ENCODE results near the gene MAPKAP1.

The MAPKAP1 gene

DNA sequence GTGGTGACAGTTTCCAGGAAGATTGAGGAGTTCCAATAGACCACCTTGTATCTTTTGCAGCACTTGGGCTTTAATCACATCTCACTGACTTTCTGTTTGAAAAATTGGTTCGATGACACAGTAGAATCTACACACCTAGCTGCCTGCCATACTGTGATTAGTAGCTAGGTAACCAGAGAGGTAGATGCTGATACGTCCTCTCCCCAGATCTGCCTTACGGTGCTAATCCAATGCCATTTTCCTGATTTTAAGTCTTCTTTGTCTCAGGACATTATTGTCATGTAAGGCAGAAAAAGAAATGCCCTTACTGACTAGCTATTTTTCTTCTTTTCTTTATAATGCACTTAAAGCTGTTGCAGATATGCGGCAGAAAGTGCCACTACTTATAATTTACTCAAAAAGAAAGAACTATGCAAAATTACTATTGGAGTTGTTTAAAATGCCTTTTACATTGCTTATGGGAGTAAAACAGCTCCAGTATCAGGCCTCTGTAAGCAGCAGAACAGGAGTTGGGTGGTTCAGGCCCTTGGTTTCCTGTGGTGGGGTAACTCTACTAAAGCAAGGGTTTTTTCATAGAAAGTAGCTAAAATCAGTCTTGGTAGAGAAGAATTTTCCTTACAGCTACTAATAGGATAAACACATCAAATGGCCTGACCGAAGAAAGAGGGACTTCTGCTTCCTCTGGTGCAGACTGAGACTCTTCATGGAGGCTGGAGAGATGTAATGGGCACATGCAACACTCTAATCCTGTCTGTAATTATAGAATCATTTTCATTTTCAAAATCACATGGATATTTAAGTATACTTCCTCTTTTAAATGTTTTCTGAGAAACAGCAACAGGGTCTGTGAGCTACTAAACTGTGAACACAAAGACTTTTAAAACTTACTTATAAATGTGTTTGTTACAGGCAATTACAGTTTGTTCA lies 177.2 kb downstream of the MAPKAP1 start:
- Mint-ChIP-seq H3K4me1 (ENCODE audit: low read depth in 2 of 2) (peaks cover 7 to 18% of the 10 kb centered on the region in 2 donors), H3K27me3 (no peaks in the 10 kb centered on the region), H3K4me3 (no peak overlapping the region), H3K27ac (peak overlapping the region; percentile 5 to 6), H3K9me3 (no peaks in the 10 kb centered on the region), H3K36me3 (ENCODE audit: insufficient read depth) (no peaks in the 10 kb centered on the region)
- ATAC-seq (replicated peaks) = no peak
- DNase-seq = no peak

- no peaks in the 10 kb centered on the region for H3K27me3 Mint-ChIP-seq
- peak overlapping the region in 1 of 2 donors; percentile 5 for H3K27ac Mint-ChIP-seq
- peaks cover 10 to 18% of the 10 kb centered on the region in 2 donors for H3K4me1 Mint-ChIP-seq (ENCODE audit: low read depth in 2 of 2)
- H3K9me3 Mint-ChIP-seq = no peaks in the 10 kb centered on the region
- ATAC-seq (replicated peaks) (no peak), DNase-seq (no peak)
- no peaks in the 10 kb centered on the region for H3K36me3 Mint-ChIP-seq (ENCODE audit: insufficient read depth)
- no peak overlapping the region for H3K4me3 Mint-ChIP-seq
Measured at GRCh38 chr9:125529107-125529506, 177.9 kb downstream of the MAPKAP1 start.

DNA sequence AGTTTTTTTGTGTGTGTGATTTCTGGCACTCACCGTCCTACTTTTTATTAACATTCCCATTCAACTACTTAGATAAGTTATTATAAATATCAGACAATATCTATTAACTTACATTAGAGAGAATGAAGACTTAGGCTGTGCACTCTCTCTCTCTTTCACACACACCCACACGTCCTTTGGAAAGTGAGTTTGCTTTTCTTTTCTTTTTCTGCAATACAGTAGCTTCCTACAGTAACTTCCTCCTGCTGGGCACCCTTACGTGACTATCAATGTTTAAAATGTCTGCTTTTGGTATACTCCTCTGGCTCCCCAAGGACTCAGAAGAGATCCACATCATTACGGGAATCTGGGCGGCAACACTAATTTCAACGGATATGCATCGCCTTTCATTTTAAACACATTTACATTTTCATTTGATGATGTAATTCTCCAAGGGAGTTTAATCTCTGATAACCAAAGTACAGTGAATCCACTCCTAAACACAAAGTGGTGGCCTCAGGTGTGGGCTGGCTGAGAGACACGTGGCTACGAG lies 179.5 kb downstream of the MAPKAP1 start:
- Mint-ChIP-seq H3K4me1 (ENCODE audit: low read depth in 2 of 2) (peaks cover 20 to 30% of the 10 kb centered on the region in 2 donors), H3K27ac (no peak overlapping the region), H3K9me3 (no peaks in the 10 kb centered on the region), H3K27me3 (no peaks in the 10 kb centered on the region), H3K4me3 (no peak overlapping the region), H3K36me3 (ENCODE audit: insufficient read depth) (no peaks in the 10 kb centered on the region)
- ATAC-seq (replicated peaks) = no peak
- DNase-seq = no peak

GRCh38 chr9:125525921-125526631 lies 180.9 kb downstream of the MAPKAP1 start:
- Mint-ChIP-seq H3K4me3 (no peak overlapping the region), H3K27me3 (no peaks in the 10 kb centered on the region), H3K9me3 (no peaks in the 10 kb centered on the region), H3K36me3 (ENCODE audit: insufficient read depth) (no peaks in the 10 kb centered on the region), H3K4me1 (ENCODE audit: low read depth in 2 of 2) (peaks cover 28 to 37% of the 10 kb centered on the region in 2 donors), H3K27ac (no peak overlapping the region)
- ATAC-seq (replicated peaks) (no peak), DNase-seq (no peak)

DNA sequence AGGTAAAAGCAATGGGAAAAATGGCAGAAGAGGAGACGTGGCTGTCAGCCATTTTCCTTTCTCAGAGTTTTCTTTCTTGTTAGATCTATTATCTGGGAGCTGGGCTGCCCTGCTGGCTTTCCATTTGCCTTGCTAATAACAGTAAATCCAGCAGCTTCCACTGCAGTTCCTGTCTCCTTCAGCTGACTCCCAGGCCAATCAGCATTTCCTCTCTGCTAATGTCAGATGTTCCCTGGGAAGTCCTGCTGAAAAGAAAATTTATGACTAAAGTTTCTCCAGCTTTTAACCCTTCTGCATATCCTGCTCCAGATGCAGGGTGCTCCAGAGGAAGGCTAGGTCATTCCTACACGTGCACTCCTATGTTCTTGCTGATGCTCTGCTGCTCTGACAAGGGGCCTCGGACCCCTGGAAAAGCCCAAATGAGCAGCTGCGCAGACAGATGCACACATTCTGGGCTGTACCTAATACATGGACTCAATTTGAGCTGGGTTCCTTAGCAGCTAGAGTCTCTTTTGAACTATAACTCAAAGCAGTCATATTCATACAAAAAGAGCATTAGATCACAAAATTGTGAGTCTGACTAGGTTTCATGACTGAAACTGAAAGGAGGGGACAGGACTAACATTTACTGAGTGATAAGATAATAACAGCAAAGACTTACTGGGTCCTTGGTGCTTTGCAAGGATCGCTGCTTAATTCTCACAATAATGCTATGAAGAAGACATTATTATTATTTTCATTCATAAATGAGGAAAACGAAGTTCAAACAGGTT lies 182.2 kb downstream of the MAPKAP1 start:
- ATAC-seq (replicated peaks) (no peak), DNase-seq (no peak)
- H3K36me3 Mint-ChIP-seq (ENCODE audit: insufficient read depth) = peaks cover 3% of the 10 kb centered on the region
- no peaks in the 10 kb centered on the region for H3K9me3 Mint-ChIP-seq
- H3K4me3 Mint-ChIP-seq = no peak overlapping the region
- H3K4me1 Mint-ChIP-seq (ENCODE audit: low read depth in 2 of 2) = peaks cover 25 to 26% of the 10 kb centered on the region in 2 donors
- H3K27me3 Mint-ChIP-seq = no peaks in the 10 kb centered on the region
- no peak overlapping the region for H3K27ac Mint-ChIP-seq

DNA sequence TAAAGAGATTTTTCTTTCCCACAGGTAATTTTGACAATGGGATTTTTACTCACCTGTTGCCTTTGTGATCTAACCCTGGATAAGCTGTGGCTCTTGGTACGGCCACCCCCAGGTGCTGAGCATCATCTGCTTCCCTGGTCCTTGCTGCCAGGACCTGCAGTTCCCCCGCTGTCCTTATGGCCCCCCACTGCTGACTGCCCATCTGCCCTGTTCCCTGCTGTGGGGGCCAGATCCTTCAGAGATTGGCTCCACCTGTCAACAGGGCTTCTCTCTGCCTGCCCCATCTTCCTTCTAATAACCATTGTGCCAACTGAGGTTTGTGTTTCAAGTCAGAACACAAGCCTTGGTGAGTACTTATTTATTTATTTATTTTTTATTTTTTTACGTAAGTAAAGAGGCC lies 183.3 kb downstream of the MAPKAP1 start:
- Mint-ChIP-seq H3K9me3 (no peaks in the 10 kb centered on the region), H3K4me1 (ENCODE audit: low read depth in 2 of 2) (peaks cover 25 to 26% of the 10 kb centered on the region in 2 donors), H3K27ac (peak overlapping the region; percentile 19 to 52), H3K27me3 (no peaks in the 10 kb centered on the region), H3K36me3 (ENCODE audit: insufficient read depth) (peaks cover 3% of the 10 kb centered on the region), H3K4me3 (no peak overlapping the region)
- DNase-seq = no peak
- no peak for ATAC-seq (replicated peaks)

DNA sequence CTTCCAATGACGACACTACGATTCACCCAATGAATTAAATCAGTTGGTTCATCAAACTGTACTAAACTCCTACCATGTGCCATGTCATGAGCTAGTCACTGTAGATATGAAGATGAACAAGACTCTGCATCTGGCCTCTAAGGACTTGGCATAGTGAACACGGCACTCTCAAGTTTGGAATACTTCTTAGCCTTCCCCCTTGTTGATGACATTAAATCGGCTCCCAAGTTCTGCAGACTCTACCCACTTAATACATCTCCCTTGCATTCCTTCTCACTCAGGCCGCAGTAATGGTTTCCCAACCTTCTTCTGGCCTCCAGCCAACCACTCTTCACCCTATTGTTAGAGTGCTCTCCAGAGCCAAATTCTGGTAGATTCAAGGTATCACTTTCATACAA lies 184.7 kb downstream of the MAPKAP1 start:
- peak overlapping the region in 1 of 2 donors; percentile 46 for H3K4me3 Mint-ChIP-seq
- H3K9me3 Mint-ChIP-seq = no peaks in the 10 kb centered on the region

DNA sequence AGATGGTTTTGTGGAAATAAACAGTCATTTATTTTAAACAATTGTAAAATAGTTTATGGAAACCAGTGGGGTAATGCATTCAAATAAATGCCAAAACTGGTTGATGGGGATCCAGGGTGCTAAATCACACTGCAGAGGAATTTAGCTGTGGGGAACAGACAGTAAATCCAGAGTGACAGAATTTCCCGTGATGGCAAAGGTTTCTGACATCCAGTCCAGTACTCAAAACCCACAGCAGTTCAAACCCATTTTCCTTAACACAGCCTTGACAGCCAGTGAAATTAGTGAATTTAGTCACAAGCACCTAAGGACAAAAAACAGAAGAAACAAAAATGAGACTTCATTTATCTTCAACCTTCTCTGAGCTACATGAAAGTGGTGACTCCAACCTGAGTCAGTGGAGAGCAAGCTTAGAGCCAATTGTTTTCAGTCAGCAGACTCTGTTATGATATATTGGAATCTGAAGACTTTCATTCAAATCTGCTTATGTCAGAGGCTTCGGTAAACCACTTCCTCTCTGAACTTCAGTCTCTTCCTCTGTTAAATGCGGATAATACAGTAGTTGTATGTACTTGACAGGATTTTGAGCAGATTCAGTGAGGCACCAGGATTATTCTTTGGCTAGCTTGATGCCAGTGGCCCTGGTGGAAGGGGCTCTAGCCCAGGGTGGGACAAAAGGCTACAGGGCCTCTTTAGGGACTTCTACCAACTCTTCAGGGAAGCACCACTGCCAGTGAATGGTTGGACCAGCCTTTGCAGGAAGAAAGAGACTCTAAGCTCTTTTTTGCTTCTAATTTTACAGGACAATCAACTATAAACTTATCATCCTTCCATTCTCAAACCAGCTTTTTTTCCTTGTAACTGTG lies 185.3 kb downstream of the MAPKAP1 start:
- peaks cover 25 to 30% of the 10 kb centered on the region in 2 donors for H3K4me1 Mint-ChIP-seq (ENCODE audit: low read depth in 2 of 2)
- peak; percentile 92 for ATAC-seq (replicated peaks)

More for the DNA sequence above, 184.7 kb downstream of the MAPKAP1 start:
- H3K27ac Mint-ChIP-seq = peak overlapping the region; percentile 39 to 52
- no peak for ATAC-seq (replicated peaks)
- H3K27me3 Mint-ChIP-seq = no peaks in the 10 kb centered on the region
- no peak for DNase-seq
- peaks cover 25 to 30% of the 10 kb centered on the region in 2 donors for H3K4me1 Mint-ChIP-seq (ENCODE audit: low read depth in 2 of 2)
- H3K36me3 Mint-ChIP-seq (ENCODE audit: insufficient read depth) = peaks cover 5% of the 10 kb centered on the region

GRCh38 chr9:125519734-125520133 lies 187.3 kb downstream of the MAPKAP1 start:
- peaks cover 26 to 41% of the 10 kb centered on the region in 2 donors for H3K4me1 Mint-ChIP-seq (ENCODE audit: low read depth in 2 of 2)
- H3K9me3 Mint-ChIP-seq = no peaks in the 10 kb centered on the region
- H3K27me3 Mint-ChIP-seq = no peaks in the 10 kb centered on the region
- no peak overlapping the region for H3K27ac Mint-ChIP-seq
- no peak for ATAC-seq (replicated peaks)
- DNase-seq = no peak
- H3K36me3 Mint-ChIP-seq (ENCODE audit: insufficient read depth) = peaks cover 5% of the 10 kb centered on the region
- no peak overlapping the region for H3K4me3 Mint-ChIP-seq

More for the DNA sequence above, 185.3 kb downstream of the MAPKAP1 start:
- no peaks in the 10 kb centered on the region for H3K9me3 Mint-ChIP-seq
- DNase-seq = no peak
- H3K4me3 Mint-ChIP-seq = peak overlapping the region; percentile 35 to 46
- no peaks in the 10 kb centered on the region for H3K27me3 Mint-ChIP-seq
- peak overlapping the region; percentile 39 to 52 for H3K27ac Mint-ChIP-seq
- peaks cover 5% of the 10 kb centered on the region for H3K36me3 Mint-ChIP-seq (ENCODE audit: insufficient read depth)

DNA sequence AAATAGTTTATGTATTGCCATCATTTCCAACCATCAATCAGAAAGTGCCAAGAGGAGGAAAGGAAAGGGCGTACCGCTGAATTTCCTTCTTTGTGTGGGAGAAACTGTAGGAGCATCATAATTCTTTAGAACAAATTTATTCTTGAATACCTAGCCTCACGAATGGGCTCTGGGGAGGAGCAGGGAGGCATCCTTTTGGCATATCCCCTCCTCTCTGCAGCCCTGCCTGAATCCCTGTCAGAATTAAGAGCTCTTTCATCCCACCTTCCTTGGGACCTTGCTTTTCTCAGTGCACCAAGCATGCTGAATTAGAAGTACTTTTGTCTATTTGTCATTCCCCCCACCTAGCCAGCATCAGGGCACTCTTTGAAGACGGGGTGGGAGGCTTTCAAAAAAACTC lies 189.4 kb downstream of the MAPKAP1 start:
- peaks cover 5% of the 10 kb centered on the region for H3K36me3 Mint-ChIP-seq (ENCODE audit: insufficient read depth)
- H3K4me1 Mint-ChIP-seq (ENCODE audit: low read depth in 2 of 2) = peaks cover 26 to 42% of the 10 kb centered on the region in 2 donors
- DNase-seq = no peak
- H3K27me3 Mint-ChIP-seq = no peaks in the 10 kb centered on the region
- no peak for ATAC-seq (replicated peaks)
- no peak overlapping the region for H3K4me3 Mint-ChIP-seq
- no peaks in the 10 kb centered on the region for H3K9me3 Mint-ChIP-seq
- no peak overlapping the region for H3K27ac Mint-ChIP-seq

- H3K4me1 Mint-ChIP-seq (ENCODE audit: low read depth in 2 of 2) = peaks cover 15 to 31% of the 10 kb centered on the region in 2 donors
- ATAC-seq (replicated peaks) (no peak), DNase-seq (no peak)
- H3K4me3 Mint-ChIP-seq = no peak overlapping the region
- peaks cover 5% of the 10 kb centered on the region for H3K36me3 Mint-ChIP-seq (ENCODE audit: insufficient read depth)
- peak overlapping the region in 1 of 2 donors; percentile 63 for H3K27ac Mint-ChIP-seq
- no peaks in the 10 kb centered on the region for H3K27me3 Mint-ChIP-seq
- H3K9me3 Mint-ChIP-seq = no peaks in the 10 kb centered on the region
Measured at GRCh38 chr9:125515983-125516940, 190.7 kb downstream of the MAPKAP1 start.

All from effector memory CD8-positive, alpha-beta T cell (primary cell).